GM19455 (cell line): ENCODE data around the gene PSTPIP1.

Experiments used
- ATAC-seq: cut with Tn5 transposase; IDR thresholded peaks from one replicate; pipeline ENCODE4 v1.9.1; 2021; ENCODE audit not compliant: unreplicated experiment

Gene PSTPIP1

GRCh38 chr15:76998663-76999285, 3.8 kb downstream of the PSTPIP1 start:
- no peak for ATAC-seq

- ATAC-seq = no peak
Observed at GRCh38 chr15:76999996-77000395, 5.1 kb downstream of the PSTPIP1 start.

GRCh38 chr15:77001351-77001750, 6.4 kb downstream of the PSTPIP1 start:
- no peak for ATAC-seq

- ATAC-seq = no peak
Observed at GRCh38 chr15:77001966-77002365, 7.0 kb downstream of the PSTPIP1 start.

- no peak for ATAC-seq
Observed at GRCh38 chr15:77002436-77002835, 7.5 kb downstream of the PSTPIP1 start.

- ATAC-seq = peak; percentile 76
Observed at GRCh38 chr15:77002954-77003912, 8.3 kb downstream of the PSTPIP1 start.

- ATAC-seq = no peak
Observed at GRCh38 chr15:77004189-77004588, 9.3 kb downstream of the PSTPIP1 start.

- no peak for ATAC-seq
Observed at GRCh38 chr15:77009176-77009575, 14.2 kb downstream of the PSTPIP1 start.

GRCh38 chr15:77009646-77010311, 14.9 kb downstream of the PSTPIP1 start:
- ATAC-seq = no peak

GRCh38 chr15:77010312-77010686, 15.4 kb downstream of the PSTPIP1 start:
- no peak for ATAC-seq

- no peak for ATAC-seq
Observed at GRCh38 chr15:77010857-77011256, 15.9 kb downstream of the PSTPIP1 start.

GRCh38 chr15:77012117-77012712, 17.3 kb downstream of the PSTPIP1 start:
- no peak for ATAC-seq

GRCh38 chr15:77012868-77013267, 17.9 kb downstream of the PSTPIP1 start:
- ATAC-seq = no peak

GRCh38 chr15:77013776-77014131, 18.8 kb downstream of the PSTPIP1 start:
- ATAC-seq = no peak

- ATAC-seq = no peak
Observed at GRCh38 chr15:77014132-77015081, 19.5 kb downstream of the PSTPIP1 start.

GRCh38 chr15:77015646-77016320, 20.9 kb downstream of the PSTPIP1 start:
- ATAC-seq = no peak

- ATAC-seq = no peak
Observed at GRCh38 chr15:77016321-77016695, 21.4 kb downstream of the PSTPIP1 start.

- ATAC-seq = no peak
Observed at GRCh38 chr15:77017091-77017660, 22.2 kb downstream of the PSTPIP1 start.
